Activated CD4-positive, alpha-beta T cell treated with anti-CD3 and anti-CD28 coated beads, Interleukin-2, Interleukin-4, amounts not matched to agents 100 ng/mL and 50 ng/mL, durations not matched to agents 16 hours and 8 hours (primary cell): ENCODE measurements around the gene MED12L.

ENCODE experiments used
- DNase-seq: peaks from one replicate; pipeline ENCODE4 v3.0.0-alpha.2; 2020; ENCODE audit warnings: low spot score

The MED12L gene

GRCh38 chr3:151460774-151461450, 375.4 kb downstream of the MED12L start, which contains the start of gene IGSF10:
TSS of gene IGSF10 (minus strand) at chr3:151461061. CDS start at chr3:151458709, 2,352 bp downstream.
- DNase-seq = no peak

DNA sequence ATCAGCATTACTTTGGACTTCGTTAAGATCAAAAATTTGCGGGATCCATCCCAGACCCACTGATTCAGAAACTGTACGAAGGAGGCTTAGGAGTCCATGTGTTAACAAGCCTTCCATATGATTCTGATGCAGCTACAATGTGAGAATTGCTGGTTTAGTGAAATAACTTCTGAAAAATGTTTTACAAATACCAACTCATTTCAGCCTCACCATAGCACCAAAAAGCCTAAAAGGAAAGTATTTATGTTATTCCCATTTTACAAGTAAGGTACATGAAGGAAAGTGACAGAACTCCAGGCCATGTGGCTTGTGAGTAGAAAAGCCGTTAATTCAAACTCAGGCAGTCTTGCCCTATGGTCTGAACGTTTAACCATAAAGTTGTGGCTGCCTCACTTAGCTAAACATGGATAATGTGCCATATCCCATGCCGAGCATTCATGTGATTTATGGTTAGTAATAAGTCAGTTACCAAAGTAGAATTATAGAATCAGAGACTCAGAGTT, 376.9 kb downstream of the MED12L start:
- DNase-seq = no peak

- no peak for DNase-seq
Observed at GRCh38 chr3:151462991-151463390, 377.5 kb downstream of the MED12L start.

DNA sequence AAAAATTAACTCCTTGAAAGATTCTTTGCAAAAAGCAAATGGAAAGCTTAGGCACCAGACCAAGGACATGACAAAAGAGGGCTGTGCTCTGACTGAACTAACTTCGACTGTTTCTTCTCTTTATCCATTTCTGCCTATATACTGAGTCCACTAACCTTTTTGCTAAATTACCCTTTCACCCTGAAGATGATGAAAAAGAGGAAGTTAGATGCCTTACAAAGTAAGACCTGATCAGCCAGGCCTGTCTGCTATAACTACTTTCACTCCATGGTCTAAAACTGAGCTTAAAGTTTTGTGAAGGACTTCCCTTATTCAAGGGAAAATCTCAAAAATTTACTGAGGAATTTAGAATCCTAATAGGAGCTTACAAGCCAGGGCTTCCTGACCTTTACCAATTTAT, 381.6 kb downstream of the MED12L start:
- no peak for DNase-seq

- peak; percentile 62 for DNase-seq
Observed at GRCh38 chr3:151468284-151468917, 382.9 kb downstream of the MED12L start.

- DNase-seq = no peak
Observed at GRCh38 chr3:151476344-151477018, 391.0 kb downstream of the MED12L start.

- DNase-seq = no peak
Observed at GRCh38 chr3:151477591-151478334, 392.3 kb downstream of the MED12L start.

GRCh38 chr3:151478335-151478697, 392.9 kb downstream of the MED12L start:
- no peak for DNase-seq

GRCh38 chr3:151479452-151479851, 394.0 kb downstream of the MED12L start:
- no peak for DNase-seq

DNA sequence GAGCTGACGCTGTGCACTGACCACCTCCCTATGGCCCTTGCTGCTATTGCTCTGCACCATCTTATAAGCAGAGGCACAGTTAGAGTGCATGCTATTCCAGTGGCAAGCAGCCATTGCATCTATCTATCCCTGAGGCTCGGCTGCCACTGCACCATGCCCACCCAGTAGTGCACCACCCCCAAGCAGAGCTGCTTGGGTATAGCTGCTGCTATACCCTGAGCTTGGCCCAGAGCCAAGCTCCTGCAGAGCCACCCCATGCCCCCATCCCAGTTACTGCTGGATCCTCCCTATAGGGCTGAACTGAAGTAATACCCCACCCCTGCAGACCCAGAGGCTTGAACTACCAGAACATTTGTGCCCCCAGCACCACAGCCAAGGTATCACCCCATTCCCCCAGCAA, 395.0 kb downstream of the MED12L start:
- DNase-seq = no peak

DNA sequence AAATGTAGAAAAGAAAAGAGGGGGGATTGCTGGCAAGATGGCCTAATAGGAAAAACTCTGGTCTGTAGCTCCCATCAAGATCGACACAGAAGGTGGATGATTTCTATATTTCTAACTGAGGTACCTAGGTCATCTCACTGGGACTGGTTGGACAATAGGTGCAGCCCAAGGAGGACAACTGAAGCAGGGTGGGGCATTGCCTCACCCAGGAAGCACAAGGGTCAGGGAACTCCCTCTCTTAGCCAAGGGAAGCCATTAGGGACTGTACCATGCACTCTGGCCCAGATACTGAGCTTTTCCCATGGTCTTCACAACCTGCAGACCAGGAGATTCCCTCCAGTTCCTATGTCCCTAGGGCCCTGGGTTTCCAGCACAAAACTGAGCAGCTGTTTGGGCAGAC, 398.0 kb downstream of the MED12L start:
- no peak for DNase-seq

DNA sequence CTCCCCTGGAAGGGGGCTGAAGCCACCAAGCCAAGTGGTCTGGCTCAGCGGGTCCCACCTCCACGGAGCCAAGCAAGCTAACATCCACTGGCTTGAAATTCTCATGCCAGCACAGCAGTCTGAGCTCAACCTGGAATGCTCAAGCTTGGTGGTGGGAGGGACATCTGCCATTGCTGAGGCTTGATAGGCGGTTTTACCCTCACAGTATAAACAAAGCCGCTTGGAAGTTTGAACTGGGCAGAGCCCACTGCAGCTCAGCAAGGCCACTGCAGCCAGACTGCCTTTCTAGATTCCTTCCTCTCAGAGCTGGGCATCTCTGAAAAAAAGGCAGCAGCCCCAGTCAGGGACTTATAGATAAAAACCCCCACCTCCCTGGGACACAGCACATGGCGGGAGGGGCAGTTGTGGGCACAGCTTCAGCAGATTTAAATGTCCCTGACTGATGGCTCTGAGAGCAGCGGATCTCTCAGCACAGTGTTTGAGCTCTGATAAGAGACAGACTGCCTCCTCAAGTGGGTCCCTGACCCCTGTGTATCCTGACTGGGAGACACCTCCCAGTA, 398.6 kb downstream of the MED12L start:
- no peak for DNase-seq
